Measurements from ENCODE around the gene TRAF3IP1. TPM values are rescaled to one million over a fixed set of nuclear protein-coding genes. Genes with fewer than 3 reads are reported as not detected.

The TRAF3IP1 gene
- total and polyA plus RNA-seq, 2 donors (not counting 1 experiment from before 2014, with no cell fraction given): 1.4 to 15.5 TPM

DNA sequence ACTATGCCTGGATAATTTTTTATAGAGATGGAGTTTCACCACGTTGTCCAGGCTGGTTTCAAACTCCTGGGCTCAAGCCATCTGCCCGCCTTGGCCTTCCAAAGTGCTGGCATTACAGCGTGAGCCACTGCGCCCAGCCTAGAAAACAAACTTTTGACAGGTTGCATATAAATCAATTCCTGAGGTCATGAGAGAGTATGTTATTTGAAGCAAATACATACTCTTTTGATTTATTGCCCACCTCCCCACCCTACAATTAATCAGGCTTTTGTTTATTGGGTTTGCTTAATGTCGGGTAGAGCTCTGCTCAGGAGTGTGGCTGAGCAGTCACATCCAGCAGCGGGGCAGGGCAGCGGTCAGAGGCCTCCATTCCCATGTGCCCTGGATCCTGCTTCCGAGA lies 68.5 kb downstream of the TRAF3IP1 start:
- ChIA-PET CTCF (no interaction called here), POLR2A (no interaction called here)
- no peaks in the 10 kb centered on the region for H3K27me3 ChIP-seq (replicated peaks in 1 of 4; ENCODE audit: control extremely low read depth in 1 of 4, control insufficient read depth in 3 of 4, insufficient read depth in 4 of 4, low read length in 3 of 4)
- Mint-ChIP-seq H3K9me3 (ENCODE audit: insufficient read depth) (no peaks in the 10 kb centered on the region), H3K4me1 (peaks cover 2% of the 10 kb centered on the region), H3K27ac (no peak overlapping the region), H3K27me3 (no peaks in the 10 kb centered on the region), H3K4me3 (no peak overlapping the region)
- ATAC-seq (ENCODE audit: low read depth) (no peak), DNase-seq (no peak)
- no peaks in the 10 kb centered on the region for H4K20me1 ChIP-seq (ENCODE audit: control insufficient read depth, insufficient read depth, low read length, poor library complexity, severe bottlenecking)
- H3K4me3 ChIP-seq (ENCODE audit: control extremely low read depth in 1 of 5, extremely low read depth in 1 of 5, insufficient read depth in 1 of 5, low read depth in 2 of 5, low read length in 4 of 5): no peak overlapping the region
- no peaks in the 10 kb centered on the region for H3K4me1 ChIP-seq (ENCODE audit: control insufficient read depth in 2 of 2, insufficient read depth in 2 of 2, low read length in 2 of 2)
- 92% methylated on average over 2 of the region's 8 CpGs for WGBS (ENCODE audit: insufficient coverage)
- no peaks in the 10 kb centered on the region for H3K79me2 ChIP-seq (ENCODE audit: control insufficient read depth, insufficient read depth, low read length)
- H3K27ac ChIP-seq (ENCODE audit: low read length in 2 of 2): no peak overlapping the region
- no peak overlapping the region for H3K9ac ChIP-seq (ENCODE audit: low read length)
- H3K36me3 ChIP-seq (replicated peaks in 1 of 2; ENCODE audit: control extremely low read depth in 1 of 2, control insufficient read depth in 1 of 2, extremely low read depth in 1 of 2, insufficient read depth in 2 of 2, low read length in 1 of 2): no peaks in the 10 kb centered on the region
- H2AFZ ChIP-seq (ENCODE audit: insufficient read depth, low read depth, low read length, poor library complexity, severe bottlenecking): no peak overlapping the region
- no peak for TF ChIP-seq CTCF (IDR thresholded peaks at IDR 0.05)
- TF ChIP-seq EZH2 (IDR thresholded peaks at IDR 0.05; ENCODE audit: borderline replicate concordance, insufficient read depth, low read depth, low read length, poor library complexity, severe bottlenecking): no peak
- H3K9me3 ChIP-seq (ENCODE audit: control extremely low read depth in 1 of 3, control insufficient read depth in 2 of 3, insufficient read depth in 1 of 3, low read length in 2 of 3): no peaks in the 10 kb centered on the region
- H3K4me2 ChIP-seq (replicated peaks; ENCODE audit: low read depth, low read length, poor library complexity, severe bottlenecking): no peak overlapping the region
- intact Hi-C loops (cut with micrococcal nuclease): no loop called here

DNA sequence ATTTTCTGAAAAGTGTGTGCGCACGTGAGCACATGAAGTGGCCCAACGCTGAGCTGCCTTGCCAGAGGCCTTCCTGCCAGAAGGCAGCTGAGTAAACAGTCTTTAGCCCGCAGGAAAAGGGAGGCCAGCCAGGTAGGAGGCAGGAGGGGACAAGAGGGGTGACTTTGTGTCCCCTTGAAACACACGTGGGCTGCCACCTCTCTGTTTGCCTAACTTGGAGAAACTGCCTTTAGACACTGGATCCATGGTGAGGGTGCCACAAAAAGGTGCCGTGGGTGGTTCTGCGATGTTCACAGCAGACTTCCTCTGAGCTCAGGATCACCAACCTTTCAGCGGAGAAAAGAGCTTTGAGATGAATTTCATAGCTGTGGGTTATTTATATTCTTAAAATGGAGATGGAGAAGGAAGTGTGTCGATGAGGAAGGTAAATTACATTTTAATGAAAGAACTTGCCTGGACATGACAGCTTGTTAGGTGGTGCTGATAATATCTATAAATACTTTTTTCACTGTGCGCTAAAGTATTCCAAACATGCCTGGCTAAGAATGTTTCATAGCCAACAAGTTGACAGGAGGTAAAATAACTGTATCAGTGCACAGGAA lies 69.8 kb downstream of the TRAF3IP1 start:
- no peaks in the 10 kb centered on the region for H3K4me1 ChIP-seq (ENCODE audit: control insufficient read depth in 2 of 2, insufficient read depth in 2 of 2, low read length in 2 of 2)
- H3K79me2 ChIP-seq (ENCODE audit: control insufficient read depth, insufficient read depth, low read length): no peaks in the 10 kb centered on the region
- no peaks in the 10 kb centered on the region for H3K27me3 Mint-ChIP-seq
- H3K9me3 Mint-ChIP-seq (ENCODE audit: insufficient read depth): no peaks in the 10 kb centered on the region
- no peaks in the 10 kb centered on the region for H3K9me3 ChIP-seq (ENCODE audit: control extremely low read depth in 1 of 3, control insufficient read depth in 2 of 3, insufficient read depth in 1 of 3, low read length in 2 of 3)
- H3K27me3 ChIP-seq (replicated peaks in 1 of 4; ENCODE audit: control extremely low read depth in 1 of 4, control insufficient read depth in 3 of 4, insufficient read depth in 4 of 4, low read length in 3 of 4): no peaks in the 10 kb centered on the region
- H3K4me2 ChIP-seq (replicated peaks; ENCODE audit: low read depth, low read length, poor library complexity, severe bottlenecking): no peak overlapping the region
- ChIA-PET CTCF (no interaction called here), POLR2A (no interaction called here)
- H3K4me3 Mint-ChIP-seq: no peak overlapping the region
- H3K4me1 Mint-ChIP-seq: no peaks in the 10 kb centered on the region
- no peak overlapping the region for H3K9ac ChIP-seq (ENCODE audit: low read length)
- ATAC-seq (ENCODE audit: low read depth): no peak
- 47% methylated on average over 8 of the region's 10 CpGs for WGBS (ENCODE audit: insufficient coverage)
- intact Hi-C loops (cut with micrococcal nuclease): no loop called here
- H4K20me1 ChIP-seq (ENCODE audit: control insufficient read depth, insufficient read depth, low read length, poor library complexity, severe bottlenecking): no peaks in the 10 kb centered on the region
- no peak overlapping the region for H3K4me3 ChIP-seq (ENCODE audit: control extremely low read depth in 1 of 5, extremely low read depth in 1 of 5, insufficient read depth in 1 of 5, low read depth in 2 of 5, low read length in 4 of 5)
- TF ChIP-seq CTCF (IDR thresholded peaks at IDR 0.05) (no peak), EZH2 (IDR thresholded peaks at IDR 0.05; ENCODE audit: borderline replicate concordance, insufficient read depth, low read depth, low read length, poor library complexity, severe bottlenecking) (no peak)
- no peaks in the 10 kb centered on the region for H3K36me3 ChIP-seq (replicated peaks in 1 of 2; ENCODE audit: control extremely low read depth in 1 of 2, control insufficient read depth in 1 of 2, extremely low read depth in 1 of 2, insufficient read depth in 2 of 2, low read length in 1 of 2)
- no peak overlapping the region for H3K27ac ChIP-seq (ENCODE audit: low read length in 2 of 2)
- no peak for DNase-seq
- H2AFZ ChIP-seq (ENCODE audit: insufficient read depth, low read depth, low read length, poor library complexity, severe bottlenecking): no peak overlapping the region
- H3K27ac Mint-ChIP-seq: no peak overlapping the region

Measured in B cell (primary cell).